ENCODE data around the gene SUN3. TPM values are rescaled to one million over a fixed set of nuclear protein-coding genes. Genes with fewer than 3 reads are reported as not detected.

The SUN3 gene
- total RNA-seq, 2 experiments from 2014 or later, result 0.95 TPM; not detected in 1

GRCh38 chr7:48063985-48064384, 35.1 kb upstream of the SUN3 start:
- ChIA-PET POLR2A (interaction anchor here (0.7 kb wide), 1 partner anchor 73 kb away, joined by 3 read pairs; no protein-coding TSS in a partner anchor), CTCF (no interaction called here)
- H3K36me3 Mint-ChIP-seq (ENCODE audit: low read depth), result peaks cover 5% of the 10 kb centered on the region
- intact Hi-C loops (cut with micrococcal nuclease), result no loop called here
- no peak for DNase-seq
- H3K9me3 Mint-ChIP-seq, result peaks cover 5% of the 10 kb centered on the region
- ATAC-seq, result no peak
- H3K27ac Mint-ChIP-seq, result no peak overlapping the region
- H3K4me3 Mint-ChIP-seq, result no peak overlapping the region
- H3K27me3 Mint-ChIP-seq, result peaks cover 5% of the 10 kb centered on the region
- H3K4me1 Mint-ChIP-seq (ENCODE audit: low read depth), result no peaks in the 10 kb centered on the region
- no peak for TF ChIP-seq CTCF (IDR thresholded peaks at IDR 0.05)

GRCh38 chr7:48059706-48060105, 30.8 kb upstream of the SUN3 start:
- ChIA-PET POLR2A (no interaction called here), CTCF (no interaction called here)
- ATAC-seq (no peak), DNase-seq (no peak)
- Mint-ChIP-seq H3K4me1 (ENCODE audit: low read depth) (no peaks in the 10 kb centered on the region), H3K9me3 (peaks cover 17% of the 10 kb centered on the region), H3K27ac (no peak overlapping the region), H3K4me3 (no peak overlapping the region), H3K36me3 (ENCODE audit: low read depth) (peaks cover 7% of the 10 kb centered on the region), H3K27me3 (peaks cover 5% of the 10 kb centered on the region)
- intact Hi-C loops (cut with micrococcal nuclease), result no loop called here
- no peak for TF ChIP-seq CTCF (IDR thresholded peaks at IDR 0.05)

GRCh38 chr7:48058990-48059389, 30.1 kb upstream of the SUN3 start:
- Mint-ChIP-seq H3K4me3 (no peak overlapping the region), H3K9me3 (peaks cover 17% of the 10 kb centered on the region), H3K4me1 (ENCODE audit: low read depth) (no peaks in the 10 kb centered on the region), H3K27ac (no peak overlapping the region), H3K27me3 (peaks cover 5% of the 10 kb centered on the region), H3K36me3 (ENCODE audit: low read depth) (peaks cover 7% of the 10 kb centered on the region)
- DNase-seq (no peak), ATAC-seq (no peak)
- intact Hi-C loops (cut with micrococcal nuclease), result no loop called here
- ChIA-PET CTCF (no interaction called here), POLR2A (no interaction called here)
- TF ChIP-seq CTCF (IDR thresholded peaks at IDR 0.05), result no peak

GRCh38 chr7:48053736-48054135, 24.8 kb upstream of the SUN3 start:
- intact Hi-C loops (cut with micrococcal nuclease), result no loop called here
- ChIA-PET CTCF (interaction anchor here (1.0 kb wide), 1 partner anchor 47 kb away, joined by 3 read pairs; no protein-coding TSS in a partner anchor), POLR2A (interaction anchor here (1.4 kb wide), 1 partner anchor 31 kb away, joined by 7 read pairs; no protein-coding TSS in a partner anchor)
- no peak for TF ChIP-seq CTCF (IDR thresholded peaks at IDR 0.05)
- peaks cover 7% of the 10 kb centered on the region for H3K4me1 Mint-ChIP-seq (ENCODE audit: low read depth)
- no peak overlapping the region for H3K4me3 Mint-ChIP-seq
- peaks cover 11% of the 10 kb centered on the region for H3K9me3 Mint-ChIP-seq
- H3K27me3 Mint-ChIP-seq, result no peaks in the 10 kb centered on the region
- no peak overlapping the region for H3K27ac Mint-ChIP-seq
- no peak for DNase-seq
- H3K36me3 Mint-ChIP-seq (ENCODE audit: low read depth), result peaks cover 2% of the 10 kb centered on the region
- ATAC-seq, result no peak

- H3K36me3 Mint-ChIP-seq (ENCODE audit: low read depth), result peaks cover 2% of the 10 kb centered on the region
- intact Hi-C loops (cut with micrococcal nuclease), result no loop called here
- H3K4me3 Mint-ChIP-seq, result no peak overlapping the region
- H3K27ac Mint-ChIP-seq, result no peak overlapping the region
- ChIA-PET POLR2A (interaction anchor here (1.4 kb wide), 1 partner anchor 32 kb away, joined by 7 read pairs; no protein-coding TSS in a partner anchor), CTCF (interaction anchor here (0.8 to 1.0 kb wide), 2 partner anchors 58 to 64 kb away, joined by 3 to 4 read pairs; no protein-coding TSS in a partner anchor)
- H3K27me3 Mint-ChIP-seq, result no peaks in the 10 kb centered on the region
- peak; percentile 76 for ATAC-seq
- H3K4me1 Mint-ChIP-seq (ENCODE audit: low read depth), result peaks cover 7% of the 10 kb centered on the region
- H3K9me3 Mint-ChIP-seq, result peaks cover 7% of the 10 kb centered on the region
- peak; percentile 58 for DNase-seq
- TF ChIP-seq CTCF (IDR thresholded peaks at IDR 0.05), result no peak
Measured at GRCh38 chr7:48052748-48053147, 23.8 kb upstream of the SUN3 start.

Measured in activated CD8-positive, alpha-beta T cell treated with anti-CD3 and anti-CD28 coated beads for 36 hours (primary cell).